K562 (cell line): ENCODE measurements around the gene ZNF529. TPM values are rescaled to one million over a fixed set of nuclear protein-coding genes. Genes with fewer than 3 reads are reported as not detected.
A peak's percentile ranks its signal among the peaks of the same experiment; 100 is the strongest.

Experiments
- ATAC-seq: fragments of 200-7000 bp; cut with Tn5 transposase; 3 replicates; pipeline ENCODE4 v1.9.1; 2020; ENCODE audit warnings: moderate library complexity
- BruUV-seq: library from RNA; stranded (reverse); fragments of 400-500 nt; replicated peaks from 2 replicates; lab custom pipeline; 2021; lab: Mats Ljungman, UMichigan
- CTCF ChIA-PET: fragments of 300-600 bp; formaldehyde crosslinking; extraction: SDS; loops from one replicate; lab custom pipeline; 2021; ENCODE audit warnings: low intra/inter-chr PET ratio; lab: Yijun Ruan, JAX
- POLR2A ChIA-PET: fragments of 300-600, 350-650 bp; sonication (Branson Sonifier 250); formaldehyde crosslinking; extraction: SDS; loops from one replicate; lab custom pipeline; 2021; ENCODE audit warnings: antibody characterized with exemption, inconsistent platforms; lab: Yijun Ruan, JAX
- DNase-seq, 4 experiments: peaks; one replicate each; pipeline versions ENCODE4 v3.0.0 to v3.0.0-alpha.2; 2011 to 2018; ENCODE audit warnings: low spot score in 3 of 4, mixed read lengths in 3 of 4; ENCODE audit errors: extremely low read depth in 1 of 4
- FAIRE-seq: peaks from 2 replicates; lab custom pipeline; 2011; peaks lifted over from hg19 to GRCh38; lab: Jason Lieb, UNC
- H2AFZ ChIP-seq: 2 replicates; pipeline ENCODE4 v1.6.0; 2011; ENCODE audit warnings: low read depth, low read length, control low read depth, inconsistent platforms
- H3K27ac ChIP-seq: fragments of 200-600 bp; 3 replicates; pipeline ENCODE4 v1.8.0; 2011; ENCODE audit warnings: low read depth, mild to moderate bottlenecking, control low read depth, inconsistent platforms, low read length, moderate library complexity, mixed read lengths; ENCODE audit errors: extremely low read depth
- H3K27me3 ChIP-seq, 2 experiments: fragments of 300-600 bp in 1 of 2; 2 replicates in 1 of 2; 3 replicates in 1 of 2; pipeline versions ENCODE4 v1.6.0 to v1.8.0; 2011; ENCODE audit warnings: inconsistent platforms in 2 of 2, low read length in 2 of 2, mild to moderate bottlenecking in 1 of 2, mixed read lengths in 1 of 2, moderate library complexity in 1 of 2; ENCODE audit not compliant: control insufficient read depth in 2 of 2, insufficient read depth in 2 of 2
- H3K36me3 ChIP-seq: fragments of 300-600 bp; 3 replicates; pipeline ENCODE4 v1.8.0; 2011; ENCODE audit warnings: mild to moderate bottlenecking, low read length, inconsistent platforms; ENCODE audit not compliant: control insufficient read depth, insufficient read depth
- H3K4me1 ChIP-seq, 2 experiments: fragments of 200-600 bp in 1 of 2; replicated peaks in 1 of 2; 2 replicates in 1 of 2; 3 replicates in 1 of 2; pipeline versions ENCODE4 v1.5.1 to v1.8.0; 2011; ENCODE audit warnings: inconsistent platforms in 2 of 2, low read length in 2 of 2, mild to moderate bottlenecking in 1 of 2, mixed read lengths in 1 of 2, moderate library complexity in 1 of 2; ENCODE audit not compliant: control insufficient read depth in 2 of 2, insufficient read depth in 2 of 2
- H3K4me2 ChIP-seq: 2 replicates; pipeline ENCODE4 v1.6.1; 2011; ENCODE audit warnings: low read length, control low read depth, inconsistent platforms, mixed read lengths; ENCODE audit not compliant: insufficient read depth
- H3K4me3 ChIP-seq: fragments of 200-600 bp; sonication (generic), shearing (Covaris generic); 2 replicates; pipeline ENCODE4 v1.5.1; 2016; ENCODE audit warnings: control low read depth, inconsistent platforms
- H3K79me2 ChIP-seq: fragments of 200-600 bp; 3 replicates; pipeline ENCODE4 v1.8.0; 2011; ENCODE audit warnings: low read length, inconsistent platforms; ENCODE audit not compliant: control insufficient read depth, insufficient read depth
- H3K9ac ChIP-seq, 2 experiments: 2 replicates each; pipeline versions ENCODE4 v1.6.0 to v1.6.1; 2011; ENCODE audit warnings: low read depth in 2 of 2, low read length in 2 of 2, control low read depth in 1 of 2, inconsistent platforms in 1 of 2, mild to moderate bottlenecking in 1 of 2, mixed read lengths in 1 of 2; ENCODE audit not compliant: insufficient read depth in 1 of 2
- H3K9me1 ChIP-seq: one replicate; pipeline ENCODE4 v1.6.0; 2011; ENCODE audit warnings: inconsistent platforms, mild to moderate bottlenecking, low read length, moderate library complexity; ENCODE audit not compliant: control insufficient read depth, insufficient read depth
- H3K9me3 ChIP-seq: replicated peaks from 2 replicates; pipeline ENCODE4 v1.5.1; 2011; ENCODE audit warnings: low read depth, low read length, inconsistent platforms; ENCODE audit not compliant: control insufficient read depth, insufficient read depth
- H4K20me1 ChIP-seq: replicated peaks from 2 replicates; pipeline ENCODE4 v1.6.1; 2011; ENCODE audit warnings: low read length, inconsistent platforms, mixed read lengths; ENCODE audit not compliant: control insufficient read depth, insufficient read depth
- CBX3 ChIP-seq, 2 experiments: IDR thresholded peaks; 1 replicate in 1 of 2; 2 replicates in 1 of 2; pipeline ENCODE4 v1.6.1; 2012; ENCODE audit warnings: inconsistent platforms in 2 of 2, low read length in 2 of 2, borderline replicate concordance in 1 of 2, control low read depth in 1 of 2
- CBX5 ChIP-seq: IDR thresholded peaks from 2 replicates; pipeline ENCODE4 v1.6.1; 2014; ENCODE audit warnings: low read depth, borderline replicate concordance
- CHD2 ChIP-seq: IDR thresholded peaks from 2 replicates; pipeline ENCODE4 v1.6.1; 2011; ENCODE audit warnings: low read depth, low read length
- CREM ChIP-seq: IDR thresholded peaks from 2 replicates; pipeline ENCODE4 v1.6.1; 2014; ENCODE audit warnings: antibody characterized with exemption, low read depth
- RAD21 ChIP-seq, 2 experiments: fragments of 250-450 bp in 1 of 2; fragments of 450-650 bp in 1 of 2; sonication (Bioruptor Pico) in 1 of 2; formaldehyde crosslinking in 1 of 2; IDR thresholded peaks in 1 of 2; conservative IDR thresholded peaks in 1 of 2; 2 replicates each; pipeline versions ENCODE4 v1.4.0 to v1.8.0; 2020 to 2022; ENCODE audit warnings: mild to moderate bottlenecking in 2 of 2, moderate library complexity in 1 of 2
- RHOXF2B ChIP-seq: fragments of 250-450 bp; sonication (Bioruptor Pico); conservative IDR thresholded peaks from 2 replicates; pipeline ENCODE4 v1.5.1; 2021
- ZNF75A ChIP-seq: fragments of 450-650 bp; formaldehyde crosslinking; IDR thresholded peaks from 2 replicates; pipeline ENCODE4 v1.4.0; 2020; ENCODE audit warnings: mild to moderate bottlenecking
- WGBS: fragments of 100-300 bp; shearing (Covaris generic); methylation state at CpG from one replicate; pipeline ENCODE4 v1.1.6; 2016; ENCODE audit warnings: low coverage, mixed read lengths; ENCODE audit not compliant: insufficient coverage; ENCODE audit errors: missing lambda C conversion rate; 5-methylcytosine and 5-hydroxymethylcytosine counted together
- in situ Hi-C: fragments of 300-500 bp; cut with MboI; formaldehyde crosslinking; loops from 4 replicates; pipeline ENCODE4 v1.15.0; 2018; ENCODE audit warnings: inconsistent platforms, mixed read lengths
- intact Hi-C: fragments of 100-400 bp; cut with micrococcal nuclease; formaldehyde crosslinking; loops from 2 replicates; pipeline ENCODE4 v1.14.2; 2022
- polyA plus RNA-seq, 8 experiments: library from polyadenylated mRNA; depleted of rRNA in 4 of 8; stranded (reverse) in 5 of 8; unstranded in 3 of 8; fragments of >200 nt; fragmentation: Nextera tagmentation in 2 of 8; fragmentation: Illumina TruSeq in 1 of 8; extraction: Ambion mirVana in 2 of 8; extraction: Trizol in 1 of 8; gene quantifications; 2 replicates each; pipeline versions ENCODE4 v1.2.1 to v1.2.3, GENCODE V29; 2011 to 2014; ENCODE audit warnings: inconsistent platforms in 1 of 8, missing spikeins in 1 of 8
- total RNA-seq, 7 experiments: library from RNA; depleted of rRNA in 6 of 7; stranded (reverse); fragments of >200 nt in 6 of 7; fragmentation: Illumina TruSeq in 2 of 7; extraction: Trizol in 2 of 7; gene quantifications; 2 replicates each; pipeline versions ENCODE4 v1.2.1 to v1.2.3, GENCODE V29; 2011 to 2021; ENCODE audit warnings: low replicate concordance in 1 of 7
- TF ChIP-seq, protein P1 (sequence below): fragments of 250-450 bp; sonication (Bioruptor Pico); IDR thresholded peaks from 2 replicates; pipeline ENCODE4 v1.4.0; 2020; ENCODE audit warnings: mild to moderate bottlenecking, moderate library complexity
- TF ChIP-seq, protein P2 (sequence below): fragments of 450-650 bp; IDR thresholded peaks from 2 replicates; pipeline ENCODE4 v1.6.1; 2018; ENCODE audit warnings: mild to moderate bottlenecking, low read depth; ENCODE audit not compliant: partially characterized antibody
- TF ChIP-seq, protein P3 (sequence below): fragments of 250-450 bp; sonication (Bioruptor Pico); IDR thresholded peaks from 2 replicates; pipeline ENCODE4 v1.5.0; 2022; ENCODE audit warnings: mild to moderate bottlenecking

Gene ZNF529
- total and polyA plus RNA-seq, 9 of the 15 experiments (the other 6 are each of a cell fraction or from before 2014, with no cell fraction given) = 2.4 to 12.6 (median 6.3) TPM

DNA sequence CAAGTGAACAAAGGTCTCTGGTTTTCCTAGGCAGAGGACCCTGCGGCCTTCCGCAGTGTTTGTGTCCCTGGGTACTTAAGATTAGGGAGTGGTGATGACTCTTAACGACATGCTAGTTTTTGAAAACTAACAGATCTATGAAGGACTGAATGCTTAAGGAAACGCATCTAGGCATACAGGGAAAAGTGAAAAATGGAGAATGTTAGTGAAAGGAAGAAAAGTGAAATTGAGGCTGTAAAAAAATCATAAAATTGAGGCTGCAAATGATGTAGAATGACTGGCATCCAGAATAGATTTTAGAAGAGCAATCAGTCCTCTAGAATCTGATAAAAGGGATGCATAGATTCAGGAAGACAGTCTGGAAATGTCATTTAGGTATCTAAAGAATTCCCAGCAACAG, 48.5 kb downstream of the ZNF529 start:
- FAIRE-seq (no peak), DNase-seq (no peak), ATAC-seq (no peak)
- H4K20me1 ChIP-seq = no peaks in the 10 kb centered on the region
- H3K4me2 ChIP-seq = no peak overlapping the region
- intact Hi-C loops (no loop called here), in situ Hi-C loops (no loop called here)
- H3K9me3 ChIP-seq = no peaks in the 10 kb centered on the region
- 77% methylated on average over 4 of the region's 4 CpGs for WGBS
- no peaks in the 10 kb centered on the region for H3K9me1 ChIP-seq
- no peak overlapping the region for H3K9ac ChIP-seq
- H3K36me3 ChIP-seq = peaks cover 12% of the 10 kb centered on the region; the same call in 2 of the 3 replicates
- CTCF ChIA-PET = no interaction called here
- peaks cover 2 to 3% of the 10 kb centered on the region in 2 experiments; a peak in 2 of 5 replicates for H3K4me1 ChIP-seq
- H3K27me3 ChIP-seq = no peaks in the 10 kb centered on the region
- H3K4me3 ChIP-seq = no peak overlapping the region
- no peak for TF ChIP-seq CREM
- POLR2A ChIA-PET = no interaction called here
- peaks cover 29% of the 10 kb centered on the region for H3K79me2 ChIP-seq
- no TSS peak for BruUV-seq
- H3K27ac ChIP-seq = no peak overlapping the region
- H2AFZ ChIP-seq = no peak overlapping the region

DNA sequence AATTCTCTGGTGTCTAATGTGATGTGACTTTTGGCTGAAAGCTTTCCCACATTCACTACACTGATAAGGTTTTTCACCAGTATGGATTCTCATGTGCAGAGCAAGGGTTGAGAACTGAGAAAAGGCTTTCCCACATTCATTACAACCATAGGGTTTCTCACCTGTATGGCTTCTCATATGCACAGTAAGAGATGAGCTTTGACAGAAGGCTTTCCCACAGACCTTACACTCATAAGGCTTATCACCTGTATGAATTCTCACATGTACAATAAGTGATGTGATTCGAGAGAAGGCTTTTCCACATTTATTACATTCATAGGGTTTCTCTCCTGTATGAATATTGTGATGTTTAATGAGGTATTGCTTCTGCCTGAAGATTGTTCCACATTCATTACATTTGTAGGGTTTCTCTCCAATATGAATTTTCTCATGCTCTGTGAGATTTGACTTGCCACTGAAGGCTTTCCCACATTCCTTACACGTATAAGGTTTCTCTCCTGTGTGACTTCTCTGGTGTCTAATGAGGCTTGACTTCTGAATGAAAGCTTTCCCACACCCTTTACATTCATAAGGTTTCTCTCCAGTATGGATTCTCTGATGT, 59.0 kb downstream of the ZNF529 start:
- Histone ChIP-seq H3K4me3 (no peak overlapping the region), H3K27me3 (no peaks in the 10 kb centered on the region), H4K20me1 (no peaks in the 10 kb centered on the region), H3K9me3 (peaks cover 9% of the 10 kb centered on the region), H3K4me1 (no peaks in the 10 kb centered on the region), H3K9me1 (no peaks in the 10 kb centered on the region), H3K36me3 (peaks cover 30% of the 10 kb centered on the region; the same call in 1 of the 3 replicates), H3K9ac (no peak overlapping the region), H3K27ac (no peak overlapping the region), H2AFZ (no peak overlapping the region), H3K79me2 (no peaks in the 10 kb centered on the region), H3K4me2 (no peak overlapping the region)
- FAIRE-seq (no peak), ATAC-seq (no peak), DNase-seq (no peak)
- intact Hi-C loops = no loop called here
- ChIA-PET CTCF (no interaction called here), POLR2A (no interaction called here)
- in situ Hi-C loops = no loop called here
- WGBS = 66% methylated on average over 2 of the region's 2 CpGs
- no TSS peak for BruUV-seq
- TF ChIP-seq, protein P1, sequence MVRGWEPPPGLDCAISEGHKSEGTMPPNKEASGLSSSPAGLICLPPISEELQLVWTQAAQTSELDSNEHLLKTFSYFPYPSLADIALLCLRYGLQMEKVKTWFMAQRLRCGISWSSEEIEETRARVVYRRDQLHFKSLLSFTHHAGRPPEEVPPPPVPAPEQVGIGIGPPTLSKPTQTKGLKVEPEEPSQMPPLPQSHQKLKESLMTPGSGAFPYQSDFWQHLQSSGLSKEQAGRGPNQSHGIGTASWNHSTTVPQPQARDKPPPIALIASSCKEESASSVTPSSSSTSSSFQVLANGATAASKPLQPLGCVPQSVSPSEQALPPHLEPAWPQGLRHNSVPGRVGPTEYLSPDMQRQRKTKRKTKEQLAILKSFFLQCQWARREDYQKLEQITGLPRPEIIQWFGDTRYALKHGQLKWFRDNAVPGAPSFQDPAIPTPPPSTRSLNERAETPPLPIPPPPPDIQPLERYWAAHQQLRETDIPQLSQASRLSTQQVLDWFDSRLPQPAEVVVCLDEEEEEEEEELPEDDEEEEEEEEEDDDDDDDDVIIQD (CRISPR knock-in tag) = no peak
- TF ChIP-seq, protein P2, sequence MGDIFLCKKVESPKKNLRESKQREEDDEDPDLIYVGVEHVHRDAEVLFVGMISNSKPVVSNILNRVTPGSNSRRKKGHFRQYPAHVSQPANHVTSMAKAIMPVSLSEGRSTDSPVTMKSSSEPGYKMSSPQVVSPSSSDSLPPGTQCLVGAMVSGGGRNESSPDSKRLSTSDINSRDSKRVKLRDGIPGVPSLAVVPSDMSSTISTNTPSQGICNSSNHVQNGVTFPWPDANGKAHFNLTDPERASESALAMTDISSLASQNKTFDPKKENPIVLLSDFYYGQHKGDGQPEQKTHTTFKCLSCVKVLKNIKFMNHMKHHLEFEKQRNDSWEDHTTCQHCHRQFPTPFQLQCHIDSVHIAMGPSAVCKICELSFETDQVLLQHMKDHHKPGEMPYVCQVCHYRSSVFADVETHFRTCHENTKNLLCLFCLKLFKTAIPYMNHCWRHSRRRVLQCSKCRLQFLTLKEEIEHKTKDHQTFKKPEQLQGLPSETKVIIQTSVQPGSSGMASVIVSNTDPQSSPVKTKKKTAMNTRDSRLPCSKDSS = peak; percentile 56
- no peak for TF ChIP-seq CHD2
- no peak for TF ChIP-seq RHOXF2B (CRISPR knock-in tag)
- TF ChIP-seq, protein P3, sequence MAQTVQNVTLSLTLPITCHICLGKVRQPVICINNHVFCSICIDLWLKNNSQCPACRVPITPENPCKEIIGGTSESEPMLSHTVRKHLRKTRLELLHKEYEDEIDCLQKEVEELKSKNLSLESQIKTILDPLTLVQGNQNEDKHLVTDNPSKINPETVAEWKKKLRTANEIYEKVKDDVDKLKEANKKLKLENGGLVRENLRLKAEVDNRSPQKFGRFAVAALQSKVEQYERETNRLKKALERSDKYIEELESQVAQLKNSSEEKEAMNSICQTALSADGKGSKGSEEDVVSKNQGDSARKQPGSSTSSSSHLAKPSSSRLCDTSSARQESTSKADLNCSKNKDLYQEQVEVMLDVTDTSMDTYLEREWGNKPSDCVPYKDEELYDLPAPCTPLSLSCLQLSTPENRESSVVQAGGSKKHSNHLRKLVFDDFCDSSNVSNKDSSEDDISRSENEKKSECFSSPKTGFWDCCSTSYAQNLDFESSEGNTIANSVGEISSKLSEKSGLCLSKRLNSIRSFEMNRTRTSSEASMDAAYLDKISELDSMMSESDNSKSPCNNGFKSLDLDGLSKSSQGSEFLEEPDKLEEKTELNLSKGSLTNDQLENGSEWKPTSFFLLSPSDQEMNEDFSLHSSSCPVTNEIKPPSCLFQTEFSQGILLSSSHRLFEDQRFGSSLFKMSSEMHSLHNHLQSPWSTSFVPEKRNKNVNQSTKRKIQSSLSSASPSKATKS = no peak
- TF ChIP-seq CBX5 = 0 out of 2 replicates have a peak, but pooled peaks have one; percentile 43
- peak in 1 of 2 experiments; percentile 73; a peak in 1 of 3 replicates for TF ChIP-seq CBX3 (IDR thresholded peaks at IDR 0.05; ENCODE audit: borderline replicate concordance in 1 of 2, low read length in 2 of 2)
- TF ChIP-seq ZNF75A (CRISPR knock-in tag) = peak; percentile 92
- no peak for TF ChIP-seq RAD21 (CRISPR knock-in tag; conservative IDR thresholded peaks at IDR 0.05 in 1 of 2, IDR thresholded peaks at IDR 0.05 in 1 of 2)
